CD14-positive monocyte (primary cell): Measurements from ENCODE around the gene CNTN4. TPM values are rescaled to one million over a fixed set of nuclear protein-coding genes. Genes with fewer than 3 reads are reported as not detected.

Source experiments
- DNase-seq, 3 donors: peaks; one replicate each; pipeline ENCODE4 v3.0.0-alpha.2; 2011 to 2022
- H2AFZ ChIP-seq: 2 replicates; pipeline ENCODE4 v1.6.0; 2012; ENCODE audit warnings: mild to moderate bottlenecking, low read depth, low read length, inconsistent platforms; ENCODE audit not compliant: insufficient read depth, poor library complexity, severe bottlenecking
- H3K27ac ChIP-seq, 2 donors: 1 replicate in 1 of 2; 2 replicates in 1 of 2; pipeline ENCODE4 v1.5.1; 2012 to 2013; ENCODE audit warnings: low read length in 2 of 2, control low read depth in 1 of 2, inconsistent platforms in 1 of 2, low read depth in 1 of 2, mild to moderate bottlenecking in 1 of 2
- H3K27me3 ChIP-seq, 2 donors: one replicate each; pipeline versions ENCODE4 v1.6.0 to v1.6.1; 2011 to 2013; ENCODE audit warnings: low read length in 2 of 2; ENCODE audit not compliant: control insufficient read depth in 2 of 2, insufficient read depth in 2 of 2
- H3K36me3 ChIP-seq, 2 donors: replicated peaks in 1 of 2; 1 replicate in 1 of 2; 2 replicates in 1 of 2; pipeline versions ENCODE4 v1.5.1 to v1.6.1; 2012 to 2013; ENCODE audit warnings: low read length in 2 of 2, control low read depth in 1 of 2, inconsistent platforms in 1 of 2, mild to moderate bottlenecking in 1 of 2; ENCODE audit not compliant: insufficient read depth in 2 of 2, control insufficient read depth in 1 of 2
- H3K4me1 ChIP-seq, 2 donors: 1 replicate in 1 of 2; 2 replicates in 1 of 2; pipeline versions ENCODE4 v1.5.1 to v1.6.1; 2012 to 2013; ENCODE audit warnings: low read length in 2 of 2, control low read depth in 1 of 2, inconsistent platforms in 1 of 2, mild to moderate bottlenecking in 1 of 2, moderate library complexity in 1 of 2; ENCODE audit not compliant: insufficient read depth in 2 of 2, control insufficient read depth in 1 of 2
- H3K4me2 ChIP-seq: replicated peaks from 2 replicates; pipeline ENCODE3; 2012; ENCODE audit warnings: low read length, moderate library complexity, mild to moderate bottlenecking; ENCODE audit not compliant: poor library complexity, severe bottlenecking; ENCODE audit errors: extremely low read depth
- H3K4me3 ChIP-seq, 3 experiments: fragments of 200-600 bp in 1 of 3; sonication (generic) in 1 of 3; replicated peaks in 1 of 3; 1 replicate in 2 of 3; 2 replicates in 1 of 3; pipeline ENCODE4 v1.5.1; 2011 to 2013; ENCODE audit warnings: low read length in 3 of 3, mild to moderate bottlenecking in 3 of 3, control low read depth in 2 of 3, low read depth in 2 of 3, inconsistent platforms in 1 of 3, moderate library complexity in 1 of 3
- H3K79me2 ChIP-seq: 2 replicates; pipeline ENCODE4 v1.6.0; 2012; ENCODE audit warnings: mild to moderate bottlenecking, control low read depth, inconsistent platforms, low read length, moderate library complexity; ENCODE audit not compliant: insufficient read depth
- H3K9ac ChIP-seq: 2 replicates; pipeline ENCODE4 v1.6.0; 2017; ENCODE audit warnings: low read length, mild to moderate bottlenecking; ENCODE audit not compliant: insufficient read depth, poor library complexity, severe bottlenecking
- H3K9me3 ChIP-seq, 2 donors: replicated peaks in 1 of 2; 1 replicate in 1 of 2; 2 replicates in 1 of 2; pipeline versions ENCODE4 v1.5.1 to v1.6.1; 2012 to 2013; ENCODE audit warnings: low read length in 2 of 2, control low read depth in 1 of 2; ENCODE audit not compliant: control insufficient read depth in 1 of 2, insufficient read depth in 1 of 2
- H4K20me1 ChIP-seq: 2 replicates; pipeline ENCODE4 v1.6.0; 2012; ENCODE audit warnings: mild to moderate bottlenecking, low read length, control low read depth, moderate library complexity; ENCODE audit not compliant: insufficient read depth
- H3K27ac Mint-ChIP-seq, 7 donors: one replicate each; pipeline ENCODE4 v1.8.0; 2020; ENCODE audit warnings: mild to moderate bottlenecking in 7 of 7, mixed read lengths in 7 of 7, moderate library complexity in 6 of 7, inconsistent platforms in 2 of 7
- H3K27me3 Mint-ChIP-seq, 3 donors: one replicate each; pipeline ENCODE4 v1.8.0; 2021 to 2022; ENCODE audit warnings: low read depth in 3 of 3, mild to moderate bottlenecking in 3 of 3, mixed read lengths in 3 of 3, moderate library complexity in 3 of 3, inconsistent platforms in 1 of 3
- H3K36me3 Mint-ChIP-seq, 2 donors: one replicate each; pipeline ENCODE4 v1.8.0; 2020; ENCODE audit warnings: mixed read lengths in 2 of 2, inconsistent platforms in 1 of 2, mild to moderate bottlenecking in 1 of 2
- H3K4me1 Mint-ChIP-seq: one replicate; pipeline ENCODE4 v1.8.0; 2020; ENCODE audit warnings: mild to moderate bottlenecking, mixed read lengths
- H3K4me3 Mint-ChIP-seq, 2 donors: one replicate each; pipeline ENCODE4 v1.8.0; 2020; ENCODE audit warnings: mild to moderate bottlenecking in 2 of 2, mixed read lengths in 2 of 2, moderate library complexity in 1 of 2
- H3K9me3 Mint-ChIP-seq, 7 donors: one replicate each; pipeline ENCODE4 v1.8.0; 2020 to 2022; ENCODE audit warnings: mixed read lengths in 7 of 7, mild to moderate bottlenecking in 6 of 7, moderate library complexity in 6 of 7, inconsistent platforms in 2 of 7
- WGBS: methylation state at CpG from one replicate; pipeline ENCODE4 v1.1.5; 2013; ENCODE audit warnings: missing lambda C conversion rate; ENCODE audit not compliant: insufficient coverage; 5-methylcytosine and 5-hydroxymethylcytosine counted together
- intact Hi-C, 2 donors: fragments of 100-400 bp; cut with micrococcal nuclease; formaldehyde crosslinking; loops; one replicate each; pipeline versions ENCODE4 v1.15.0 to v1.15.1; 2023
- polyA plus RNA-seq, 3 donors: library from polyadenylated mRNA; depleted of rRNA in 1 of 3; unstranded in 2 of 3; stranded (reverse) in 1 of 3; fragments of 300-500 nt in 2 of 3; fragments of >200 nt in 1 of 3; fragmentation: Illumina TruSeq in 2 of 3; gene quantifications; 1 replicate in 2 of 3; 2 replicates in 1 of 3; pipeline ENCODE4 v1.2.3, GENCODE V29; 2012 to 2021
- TF ChIP-seq, protein P1 (sequence below): fragments of 200-600 bp; IDR thresholded peaks from one replicate; pipeline ENCODE4 v1.8.0; 2022; ENCODE audit warnings: antibody characterized with exemption, mild to moderate bottlenecking

The CNTN4 gene
- polyA plus RNA-seq, 3 donors: not detected

- Histone ChIP-seq H3K9me3 (peaks cover 0 to 3% of the 10 kb centered on the region in 2 donors), H2AFZ (no peak overlapping the region), H3K79me2 (no peaks in the 10 kb centered on the region), H3K4me1 (no peaks in the 10 kb centered on the region), H3K4me2 (no peak overlapping the region), H3K4me3 (no peak overlapping the region), H4K20me1 (no peaks in the 10 kb centered on the region), H3K36me3 (no peaks in the 10 kb centered on the region), H3K27me3 (no peaks in the 10 kb centered on the region), H3K9ac (no peak overlapping the region), H3K27ac (no peak overlapping the region)
- no peaks in the 10 kb centered on the region for H3K4me1 Mint-ChIP-seq
- TF ChIP-seq, protein P1, sequence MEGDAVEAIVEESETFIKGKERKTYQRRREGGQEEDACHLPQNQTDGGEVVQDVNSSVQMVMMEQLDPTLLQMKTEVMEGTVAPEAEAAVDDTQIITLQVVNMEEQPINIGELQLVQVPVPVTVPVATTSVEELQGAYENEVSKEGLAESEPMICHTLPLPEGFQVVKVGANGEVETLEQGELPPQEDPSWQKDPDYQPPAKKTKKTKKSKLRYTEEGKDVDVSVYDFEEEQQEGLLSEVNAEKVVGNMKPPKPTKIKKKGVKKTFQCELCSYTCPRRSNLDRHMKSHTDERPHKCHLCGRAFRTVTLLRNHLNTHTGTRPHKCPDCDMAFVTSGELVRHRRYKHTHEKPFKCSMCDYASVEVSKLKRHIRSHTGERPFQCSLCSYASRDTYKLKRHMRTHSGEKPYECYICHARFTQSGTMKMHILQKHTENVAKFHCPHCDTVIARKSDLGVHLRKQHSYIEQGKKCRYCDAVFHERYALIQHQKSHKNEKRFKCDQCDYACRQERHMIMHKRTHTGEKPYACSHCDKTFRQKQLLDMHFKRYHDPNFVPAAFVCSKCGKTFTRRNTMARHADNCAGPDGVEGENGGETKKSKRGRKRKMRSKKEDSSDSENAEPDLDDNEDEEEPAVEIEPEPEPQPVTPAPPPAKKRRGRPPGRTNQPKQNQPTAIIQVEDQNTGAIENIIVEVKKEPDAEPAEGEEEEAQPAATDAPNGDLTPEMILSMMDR: no peak
- intact Hi-C loops: no loop called here
- no peak for DNase-seq
- no CpG with 5 or more reads among the region's 2 CpGs for WGBS
- peaks cover 0 to 6% (median 2%) of the 10 kb centered on the region in 7 donors for H3K9me3 Mint-ChIP-seq
- H3K27me3 Mint-ChIP-seq: peaks cover 0 to 2% (median 0%) of the 10 kb centered on the region in 3 donors
- no peak overlapping the region for H3K27ac Mint-ChIP-seq
- no peaks in the 10 kb centered on the region for H3K36me3 Mint-ChIP-seq
- H3K4me3 Mint-ChIP-seq: no peak overlapping the region
Observed at GRCh38 chr3:2904054-2904453, 805.4 kb downstream of the CNTN4 start.

GRCh38 chr3:2908693-2909351 lies 810.2 kb downstream of the CNTN4 start:
- no peak overlapping the region for H3K4me3 Mint-ChIP-seq
- no peaks in the 10 kb centered on the region for H3K4me1 Mint-ChIP-seq
- H3K27ac Mint-ChIP-seq: no peak overlapping the region
- Histone ChIP-seq H3K79me2 (no peaks in the 10 kb centered on the region), H3K36me3 (no peaks in the 10 kb centered on the region), H3K4me3 (no peak overlapping the region), H3K27ac (no peak overlapping the region), H3K9ac (no peak overlapping the region), H3K27me3 (no peaks in the 10 kb centered on the region), H3K4me2 (no peak overlapping the region), H4K20me1 (no peaks in the 10 kb centered on the region), H2AFZ (no peak overlapping the region), H3K4me1 (no peaks in the 10 kb centered on the region), H3K9me3 (peaks cover 0 to 3% of the 10 kb centered on the region in 2 donors)
- H3K36me3 Mint-ChIP-seq: no peaks in the 10 kb centered on the region
- peak in 2 of 3 donors; percentile 3 to 7 for DNase-seq
- peaks cover 0 to 2% (median 0%) of the 10 kb centered on the region in 3 donors for H3K27me3 Mint-ChIP-seq
- peaks cover 0 to 6% (median 2%) of the 10 kb centered on the region in 7 donors for H3K9me3 Mint-ChIP-seq
- TF ChIP-seq, protein P1: no peak
- intact Hi-C loops: no loop called here
- WGBS: no CpG with 5 or more reads among the region's 5 CpGs
